Rectal smooth muscle tissue (tissue), 1 donor: ENCODE results near the gene HPS6.
"Not testable (repeated sequence)": the region's sequence is repeated elsewhere in the genome, so short reads cannot be mapped to it uniquely, and the experiment has no call there.

Experiments
- H3K27ac ChIP-seq: one replicate; pipeline ENCODE4 v1.7.0; 2013; ENCODE audit warnings: low read depth, low read length, inconsistent platforms
- H3K27me3 ChIP-seq: one replicate; pipeline ENCODE4 v1.7.0; 2013; ENCODE audit warnings: low read length; ENCODE audit not compliant: control insufficient read depth, insufficient read depth
- H3K36me3 ChIP-seq: one replicate; pipeline ENCODE4 v1.7.0; 2013; ENCODE audit warnings: low read length; ENCODE audit not compliant: control insufficient read depth, insufficient read depth
- H3K4me1 ChIP-seq: one replicate; pipeline ENCODE4 v1.7.0; 2013; ENCODE audit warnings: low read length; ENCODE audit not compliant: control insufficient read depth, insufficient read depth
- H3K4me3 ChIP-seq: one replicate; pipeline ENCODE4 v1.7.0; 2013; ENCODE audit warnings: low read length
- H3K9ac ChIP-seq: one replicate; pipeline ENCODE4 v1.7.0; 2013; ENCODE audit warnings: low read length

The HPS6 gene

GRCh38 chr10:102064868-102065560 is at the start of gene HPS6:
Gene HPS6, plus strand, starts transcription at chr10:102065349. Its CDS starts 126 bp downstream, at chr10:102065475.
- Histone ChIP-seq H3K4me1 (peaks cover 10% of the 10 kb centered on the region), H3K36me3 (no peaks in the 10 kb centered on the region), H3K9ac (peak within 1 kb of the TSS; percentile 78)

GRCh38 chr10:102016416-102016815 is 48.7 kb upstream of the HPS6 start:
- Histone ChIP-seq H3K4me3 (no peak overlapping the region), H3K36me3 (peaks cover 6% of the 10 kb centered on the region), H3K4me1 (no peaks in the 10 kb centered on the region), H3K27me3 (no peaks in the 10 kb centered on the region), H3K9ac (no peak overlapping the region), H3K27ac (no peak overlapping the region)

More at GRCh38 chr10:102064868-102065560, at the start of gene HPS6:
- Histone ChIP-seq H3K4me3 (peak within 1 kb of the TSS; percentile 90), H3K27ac (peak within 1 kb of the TSS; percentile 90), H3K27me3 (no peaks in the 10 kb centered on the region)

- Histone ChIP-seq H3K27me3 (no peaks in the 10 kb centered on the region), H3K4me1 (no peaks in the 10 kb centered on the region), H3K36me3 (peaks cover 6% of the 10 kb centered on the region), H3K9ac (no peak overlapping the region), H3K27ac (no peak overlapping the region), H3K4me3 (no peak overlapping the region)
Measured at GRCh38 chr10:102017295-102017694, 47.9 kb upstream of the HPS6 start.

GRCh38 chr10:102020938-102021337 is 44.2 kb upstream of the HPS6 start:
- no peaks in the 10 kb centered on the region for H3K27me3 ChIP-seq
- H3K4me3 ChIP-seq = no peak overlapping the region
- no peak overlapping the region for H3K9ac ChIP-seq
- H3K27ac ChIP-seq = no peak overlapping the region
- peaks cover 10% of the 10 kb centered on the region for H3K36me3 ChIP-seq
- no peaks in the 10 kb centered on the region for H3K4me1 ChIP-seq

GRCh38 chr10:102024799-102025198 is 40.4 kb upstream of the HPS6 start:
- H3K27ac ChIP-seq = no peak overlapping the region
- no peaks in the 10 kb centered on the region for H3K27me3 ChIP-seq
- no peaks in the 10 kb centered on the region for H3K4me1 ChIP-seq
- H3K36me3 ChIP-seq = peaks cover 14% of the 10 kb centered on the region
- no peak overlapping the region for H3K9ac ChIP-seq
- H3K4me3 ChIP-seq = no peak overlapping the region

- Histone ChIP-seq H3K4me3 (no peak overlapping the region), H3K4me1 (no peaks in the 10 kb centered on the region), H3K9ac (no peak overlapping the region), H3K27ac (no peak overlapping the region), H3K36me3 (peaks cover 14% of the 10 kb centered on the region), H3K27me3 (no peaks in the 10 kb centered on the region)
Measured at GRCh38 chr10:102027261-102027660, 37.9 kb upstream of the HPS6 start.

- Histone ChIP-seq H3K4me3 (no peak overlapping the region), H3K27me3 (no peaks in the 10 kb centered on the region), H3K27ac (no peak overlapping the region), H3K36me3 (peaks cover 3% of the 10 kb centered on the region), H3K9ac (no peak overlapping the region), H3K4me1 (no peaks in the 10 kb centered on the region)
Measured at GRCh38 chr10:102033787-102034186, 31.4 kb upstream of the HPS6 start.

- H3K9ac ChIP-seq, H3K27me3 ChIP-seq, H3K27ac ChIP-seq, H3K36me3 ChIP-seq, H3K4me3 ChIP-seq, H3K4me1 ChIP-seq: not testable (repeated sequence)
Measured at GRCh38 chr10:102035807-102036206, 29.3 kb upstream of the HPS6 start.

GRCh38 chr10:102038410-102038809 is 26.7 kb upstream of the HPS6 start:
- Histone ChIP-seq H3K27ac (no peak overlapping the region), H3K9ac (no peak overlapping the region), H3K27me3 (no peaks in the 10 kb centered on the region), H3K4me1 (peaks cover 4% of the 10 kb centered on the region), H3K36me3 (no peaks in the 10 kb centered on the region), H3K4me3 (no peak overlapping the region)

- no peak overlapping the region for H3K27ac ChIP-seq
- no peaks in the 10 kb centered on the region for H3K36me3 ChIP-seq
- no peak overlapping the region for H3K9ac ChIP-seq
- peaks cover 4% of the 10 kb centered on the region for H3K4me1 ChIP-seq
- H3K4me3 ChIP-seq = no peak overlapping the region
- H3K27me3 ChIP-seq = no peaks in the 10 kb centered on the region
Measured at GRCh38 chr10:102040305-102041050, 24.7 kb upstream of the HPS6 start.

- Histone ChIP-seq H3K4me3 (no peak overlapping the region), H3K27me3 (no peaks in the 10 kb centered on the region), H3K27ac (no peak overlapping the region), H3K4me1 (peaks cover 4% of the 10 kb centered on the region), H3K9ac (no peak overlapping the region), H3K36me3 (no peaks in the 10 kb centered on the region)
Measured at GRCh38 chr10:102045292-102045691, 19.9 kb upstream of the HPS6 start.

GRCh38 chr10:102046095-102046494 is 19.1 kb upstream of the HPS6 start:
- H3K9ac ChIP-seq = no peak overlapping the region
- no peak overlapping the region for H3K27ac ChIP-seq
- H3K27me3 ChIP-seq = no peaks in the 10 kb centered on the region
- no peaks in the 10 kb centered on the region for H3K36me3 ChIP-seq
- H3K4me1 ChIP-seq = no peaks in the 10 kb centered on the region
- no peak overlapping the region for H3K4me3 ChIP-seq
